Prostate gland (tissue), 2 donors: ENCODE results near the gene ZNF641. TPM values are rescaled to one million over a fixed set of nuclear protein-coding genes. Genes with fewer than 3 reads are reported as not detected.
"Not testable (repeated sequence)": the region's sequence is repeated elsewhere in the genome, so short reads cannot be mapped to it uniquely, and the experiment has no call there.

Experiments
- DNase-seq: peaks from one replicate; pipeline ENCODE4 v3.0.0-alpha.2; 2019; ENCODE audit warnings: low spot score
- H3K27ac ChIP-seq, 2 donors: fragments of 200-600 bp; sonication (generic); 2 replicates each; pipeline ENCODE4 v1.5.1; 2017 to 2019
- H3K27me3 ChIP-seq: fragments of 200-600 bp; sonication (generic); replicated peaks from 2 replicates; pipeline ENCODE4 v1.5.1; 2019; ENCODE audit not compliant: insufficient read depth
- H3K36me3 ChIP-seq, 2 donors: fragments of 200-600 bp; sonication (generic); 1 replicate in 1 of 2; 2 replicates in 1 of 2; pipeline versions ENCODE4 v1.5.1 to v1.8.1; 2017 to 2019
- H3K4me1 ChIP-seq: fragments of 200-600 bp; sonication (generic); replicated peaks from 2 replicates; pipeline ENCODE4 v1.5.1; 2019
- H3K4me3 ChIP-seq, 2 donors: fragments of 200-600 bp; sonication (generic); 2 replicates each; pipeline ENCODE4 v1.5.1; 2017 to 2019
- H3K9me3 ChIP-seq: fragments of 200-600 bp; sonication (generic); 2 replicates; pipeline ENCODE4 v1.5.1; 2017
- CTCF ChIP-seq, 4 experiments: fragments of 200-600 bp in 2 of 4; fragments of 450-650 bp in 2 of 4; sonication (generic) in 2 of 4; IDR thresholded peaks; 1 replicate in 3 of 4; 2 replicates in 1 of 4; pipeline ENCODE4 v1.5.1; 2016 to 2019; ENCODE audit warnings: antibody characterized with exemption in 4 of 4, mild to moderate bottlenecking in 2 of 4, moderate library complexity in 2 of 4
- POLR2A ChIP-seq: fragments of 450-650 bp; IDR thresholded peaks from one replicate; pipeline ENCODE4 v1.6.1; 2016; ENCODE audit warnings: antibody characterized with exemption, mild to moderate bottlenecking
- POLR2AphosphoS5 ChIP-seq: sonication (generic); formaldehyde crosslinking; IDR thresholded peaks from one replicate; pipeline ENCODE4 v1.6.1; 2017; ENCODE audit warnings: antibody characterized with exemption
- WGBS: methylation state at CpG from one replicate; pipeline ENCODE4 v1.1.5; 2018; 5-methylcytosine and 5-hydroxymethylcytosine counted together
- intact Hi-C: fragments of 100-400 bp; cut with DNase I; formaldehyde crosslinking; loops from one replicate; pipeline ENCODE4 v1.14.2; 2022
- total RNA-seq, 2 donors: library from RNA; depleted of rRNA; stranded (reverse); fragments of >200 nt; gene quantifications; one replicate each; pipeline ENCODE4 v1.1.0, GENCODE V29; 2016

The ZNF641 gene
- total RNA-seq, 2 donors from 2014 or later = 21.7 to 39.7 TPM

- DNase-seq = no peak
- H3K27ac ChIP-seq = no peak overlapping the region
- TF ChIP-seq POLR2AphosphoS5 (no peak), CTCF (IDR thresholded peaks at IDR 0.05) (no peak), POLR2A (no peak)
- H3K4me1 ChIP-seq = no peaks in the 10 kb centered on the region
- no peaks in the 10 kb centered on the region for H3K9me3 ChIP-seq
- peaks cover 0 to 9% of the 10 kb centered on the region in 2 donors for H3K36me3 ChIP-seq
- no peak overlapping the region for H3K4me3 ChIP-seq
- 88% methylated on average over 3 of the region's 3 CpGs for WGBS
- H3K27me3 ChIP-seq = no peaks in the 10 kb centered on the region
- intact Hi-C loops = no loop called here
Observed at GRCh38 chr12:48339442-48340117, 11.1 kb downstream of the ZNF641 start.

DNA sequence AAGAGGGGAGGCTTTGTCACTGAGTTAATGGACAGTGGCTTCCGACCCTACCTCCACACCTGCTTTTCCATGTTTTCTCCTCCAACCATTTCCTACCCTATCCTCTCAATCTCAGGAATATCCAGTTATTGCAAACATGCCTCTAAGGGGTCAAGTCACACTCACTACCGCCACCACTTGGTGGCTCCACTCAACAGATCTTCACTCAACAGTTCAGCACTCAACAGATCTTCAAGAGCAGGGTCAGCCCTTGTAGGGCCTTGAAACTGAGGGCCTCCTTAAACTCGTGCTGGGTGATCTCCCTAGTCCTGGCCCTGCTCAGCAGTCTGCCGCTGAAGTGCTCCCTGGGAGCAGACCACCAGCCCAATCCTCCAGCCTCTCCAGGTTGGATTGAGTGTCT is 14.2 kb downstream of the ZNF641 start:
- no peak for TF ChIP-seq CTCF (IDR thresholded peaks at IDR 0.05)
- TF ChIP-seq POLR2A = no peak
- no peak for TF ChIP-seq POLR2AphosphoS5
- no peak for DNase-seq
- Histone ChIP-seq H3K27ac (no peak overlapping the region), H3K36me3 (no peaks in the 10 kb centered on the region), H3K4me1 (no peaks in the 10 kb centered on the region), H3K4me3 (no peak overlapping the region), H3K27me3 (no peaks in the 10 kb centered on the region), H3K9me3 (no peaks in the 10 kb centered on the region)
- WGBS = 84% methylated on average over 4 of the region's 4 CpGs
- intact Hi-C loops = no loop called here

DNA sequence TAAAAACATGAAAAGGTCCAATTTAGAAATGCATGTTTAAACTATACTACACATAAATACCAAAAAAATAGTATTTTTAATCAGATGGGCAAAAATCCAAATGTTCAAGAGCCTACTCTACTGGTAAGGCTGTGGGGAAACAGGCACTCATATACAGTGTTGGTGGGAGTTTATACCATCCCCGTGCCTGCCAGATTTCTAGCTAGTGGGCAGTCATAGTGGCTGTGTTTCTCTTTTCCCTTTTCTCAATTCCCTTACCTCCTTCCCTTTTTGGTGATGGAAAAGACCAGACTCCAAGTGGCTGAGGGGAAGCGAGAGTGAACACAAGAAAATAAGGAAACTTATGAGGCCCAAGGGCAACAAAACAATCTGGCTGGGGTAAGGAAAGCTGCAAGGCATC is 14.7 kb downstream of the ZNF641 start:
- no peaks in the 10 kb centered on the region for H3K36me3 ChIP-seq
- no peaks in the 10 kb centered on the region for H3K27me3 ChIP-seq
- intact Hi-C loops = no loop called here
- WGBS = 66% methylated on average over 2 of the region's 2 CpGs
- no peaks in the 10 kb centered on the region for H3K4me1 ChIP-seq
- no peak for DNase-seq
- TF ChIP-seq POLR2A (no peak), POLR2AphosphoS5 (no peak), CTCF (IDR thresholded peaks at IDR 0.05) (no peak)
- H3K9me3 ChIP-seq = no peaks in the 10 kb centered on the region
- H3K27ac ChIP-seq = no peak overlapping the region
- H3K4me3 ChIP-seq = no peak overlapping the region

DNA sequence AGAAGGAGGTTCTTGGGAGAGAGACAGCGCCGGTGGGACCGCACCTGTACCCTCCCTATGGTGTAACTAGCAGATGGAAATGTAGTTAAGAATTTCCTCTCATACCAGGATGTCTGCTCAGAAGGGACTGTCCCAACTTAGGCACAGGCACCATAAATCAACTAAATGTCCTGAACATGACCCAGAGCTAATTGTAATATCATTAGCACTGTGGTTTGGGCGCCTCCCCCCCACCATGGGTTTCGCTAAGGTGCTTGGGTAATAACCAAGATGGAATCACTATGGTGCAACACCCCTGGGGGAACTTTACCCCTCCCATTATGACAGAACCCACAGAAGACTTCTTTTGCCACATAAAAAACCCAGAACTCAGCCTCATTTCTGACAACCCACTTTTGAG is 15.9 kb downstream of the ZNF641 start:
- H3K4me3 ChIP-seq = no peak overlapping the region
- H3K36me3 ChIP-seq = no peaks in the 10 kb centered on the region
- H3K9me3 ChIP-seq = no peaks in the 10 kb centered on the region
- 51% methylated on average over 5 of the region's 5 CpGs for WGBS
- H3K27me3 ChIP-seq = no peaks in the 10 kb centered on the region
- TF ChIP-seq POLR2A = no peak
- TF ChIP-seq POLR2AphosphoS5 = no peak
- no peak for TF ChIP-seq CTCF (IDR thresholded peaks at IDR 0.05)
- no peak overlapping the region for H3K27ac ChIP-seq
- DNase-seq = no peak
- H3K4me1 ChIP-seq = no peaks in the 10 kb centered on the region
- intact Hi-C loops = no loop called here

DNA sequence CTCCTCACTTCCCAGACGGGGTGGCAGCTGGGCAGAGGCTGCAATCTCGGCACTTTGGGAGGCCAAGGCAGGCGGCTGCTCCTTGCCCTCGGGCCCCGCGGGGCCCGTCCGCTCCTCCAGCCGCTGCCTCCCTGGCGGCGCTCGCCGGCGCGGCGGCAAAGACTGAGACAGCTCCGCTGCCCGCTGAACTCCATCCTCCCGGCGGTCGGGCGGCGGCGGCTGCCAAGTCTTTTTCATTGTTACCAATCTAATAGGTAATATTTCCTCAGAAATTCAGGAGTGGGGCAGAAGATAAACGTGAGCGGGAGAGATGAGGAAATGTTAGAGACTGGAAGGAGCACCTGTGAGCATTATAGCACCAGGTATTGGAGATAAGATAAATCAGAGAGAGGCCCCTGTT is 17.0 kb downstream of the ZNF641 start:
- intact Hi-C loops, H3K27ac ChIP-seq, DNase-seq, H3K27me3 ChIP-seq, H3K4me1 ChIP-seq, H3K9me3 ChIP-seq, H3K4me3 ChIP-seq, H3K36me3 ChIP-seq: not testable (repeated sequence)
- WGBS = 97% methylated on average over 10 of the region's 26 CpGs
